DMS153 treated with DMSO at 0.1 percent for 48 hours (cell line): Measurements from ENCODE around the gene TPP1.
A peak's percentile ranks its signal among the peaks of the same experiment; 100 is the strongest.

ENCODE experiments used
- DNase-seq: peaks from one replicate; lab custom pipeline; 2025; ENCODE audit not compliant: unreplicated experiment; lab: John Stamatoyannopoulos, UW

Gene TPP1

GRCh38 chr11:6629573-6629891 lies 10.3 kb upstream of the TPP1 start:
- no peak for DNase-seq

- no peak for DNase-seq
These were observed 9.3 kb upstream of the TPP1 start for GRCh38 chr11:6628526-6628925.

- no peak for DNase-seq
These were observed 8.6 kb upstream of the TPP1 start for GRCh38 chr11:6627762-6628241.

- DNase-seq = no peak
These were observed 7.9 kb upstream of the TPP1 start for GRCh38 chr11:6626971-6627761.

- DNase-seq = no peak
These were observed 6.7 kb upstream of the TPP1 start for GRCh38 chr11:6625832-6626420.

- DNase-seq = no peak
These were observed 6.1 kb upstream of the TPP1 start for GRCh38 chr11:6625156-6625831.

- DNase-seq = no peak
These were observed 4.5 kb upstream of the TPP1 start for GRCh38 chr11:6623391-6624363.

- DNase-seq = peak; percentile 1
These were observed 3.3 kb upstream of the TPP1 start for GRCh38 chr11:6622261-6623171.

GRCh38 chr11:6621711-6622211 lies 2.5 kb upstream of the TPP1 start:
- no peak for DNase-seq

GRCh38 chr11:6620636-6621035 lies 1.4 kb upstream of the TPP1 start:
- DNase-seq = no peak

GRCh38 chr11:6618117-6619003 lies 862 bp downstream of the TPP1 start:
- no peak for DNase-seq

- DNase-seq = no peak
These were observed 1.9 kb downstream of the TPP1 start for GRCh38 chr11:6617315-6617781.

- no peak for DNase-seq
These were observed 2.5 kb downstream of the TPP1 start for GRCh38 chr11:6616596-6617250.

GRCh38 chr11:6615882-6616585 lies 3.2 kb downstream of the TPP1 start:
- no peak for DNase-seq

GRCh38 chr11:6615046-6615445 lies 4.2 kb downstream of the TPP1 start:
- DNase-seq = no peak

- no peak for DNase-seq
These were observed 4.8 kb downstream of the TPP1 start for GRCh38 chr11:6614446-6614845.

GRCh38 chr11:6613496-6613895 lies 5.7 kb downstream of the TPP1 start:
- DNase-seq = no peak
